KOPT-K1 (cell line): ENCODE data around the gene AKAP11.

ENCODE experiments used
- H3K27ac ChIP-seq: fragments of 200-600 bp; sonication (generic); 2 replicates; pipeline ENCODE4 v1.5.1; 2016; ENCODE audit warnings: antibody characterized with exemption, mild to moderate bottlenecking, low read depth, low read length; ENCODE audit not compliant: poor library complexity, severe bottlenecking
- H3K36me3 ChIP-seq: fragments of 200-600 bp; sonication (generic); 2 replicates; pipeline ENCODE4 v1.5.1; 2017; ENCODE audit warnings: antibody characterized with exemption, mild to moderate bottlenecking, low read length, moderate library complexity; ENCODE audit not compliant: insufficient read depth
- H3K9me3 ChIP-seq: fragments of 200-600 bp; sonication (generic); 2 replicates; pipeline ENCODE4 v1.5.1; 2017; ENCODE audit warnings: antibody characterized with exemption, low read length, mild to moderate bottlenecking; ENCODE audit not compliant: insufficient read depth, poor library complexity, severe bottlenecking

Gene AKAP11

GRCh38 chr13:42280537-42280936 lies 8.6 kb downstream of the AKAP11 start:
- H3K36me3 ChIP-seq = peaks cover 2% of the 10 kb centered on the region; the same call in 1 of the 2 replicates
- H3K9me3 ChIP-seq = no peaks in the 10 kb centered on the region
- H3K27ac ChIP-seq = no peak overlapping the region

GRCh38 chr13:42283574-42283973 lies 11.6 kb downstream of the AKAP11 start:
- Histone ChIP-seq H3K27ac (no peak overlapping the region), H3K9me3 (no peaks in the 10 kb centered on the region), H3K36me3 (peaks cover 27% of the 10 kb centered on the region)

GRCh38 chr13:42284068-42284467 lies 12.1 kb downstream of the AKAP11 start:
- Histone ChIP-seq H3K36me3 (peaks cover 32% of the 10 kb centered on the region), H3K9me3 (no peaks in the 10 kb centered on the region), H3K27ac (no peak overlapping the region)

- H3K9me3 ChIP-seq = no peaks in the 10 kb centered on the region
- peaks cover 77% of the 10 kb centered on the region for H3K36me3 ChIP-seq
Observed at GRCh38 chr13:42298392-42298791, 26.4 kb downstream of the AKAP11 start.

GRCh38 chr13:42305503-42305902 lies 33.6 kb downstream of the AKAP11 start:
- H3K27ac ChIP-seq = no peak overlapping the region
- no peaks in the 10 kb centered on the region for H3K9me3 ChIP-seq
- peaks cover 97% of the 10 kb centered on the region for H3K36me3 ChIP-seq

More at GRCh38 chr13:42298392-42298791, 26.4 kb downstream of the AKAP11 start:
- H3K27ac ChIP-seq = no peak overlapping the region

GRCh38 chr13:42307461-42307860 lies 35.5 kb downstream of the AKAP11 start:
- Histone ChIP-seq H3K9me3 (no peaks in the 10 kb centered on the region), H3K36me3 (peaks cover 87% of the 10 kb centered on the region), H3K27ac (no peak overlapping the region)

- Histone ChIP-seq H3K9me3 (no peaks in the 10 kb centered on the region), H3K36me3 (peaks cover 66% of the 10 kb centered on the region), H3K27ac (no peak overlapping the region)
Observed at GRCh38 chr13:42312817-42313431, 41.0 kb downstream of the AKAP11 start.

GRCh38 chr13:42318570-42318969 lies 46.6 kb downstream of the AKAP11 start:
- peaks cover 30% of the 10 kb centered on the region for H3K36me3 ChIP-seq
- H3K27ac ChIP-seq = no peak overlapping the region
- no peaks in the 10 kb centered on the region for H3K9me3 ChIP-seq

- Histone ChIP-seq H3K36me3 (peaks cover 18% of the 10 kb centered on the region), H3K27ac (no peak overlapping the region), H3K9me3 (no peaks in the 10 kb centered on the region)
Observed at GRCh38 chr13:42320375-42320787, 48.4 kb downstream of the AKAP11 start.

GRCh38 chr13:42322806-42323205 lies 50.9 kb downstream of the AKAP11 start:
- peaks cover 4% of the 10 kb centered on the region; the same call in 1 of the 2 replicates for H3K36me3 ChIP-seq
- H3K27ac ChIP-seq = no peak overlapping the region
- no peaks in the 10 kb centered on the region for H3K9me3 ChIP-seq

- peaks cover 3% of the 10 kb centered on the region; the same call in 1 of the 2 replicates for H3K36me3 ChIP-seq
- no peak overlapping the region for H3K27ac ChIP-seq
- no peaks in the 10 kb centered on the region for H3K9me3 ChIP-seq
Observed at GRCh38 chr13:42324704-42325103, 52.8 kb downstream of the AKAP11 start.

- no peak overlapping the region for H3K27ac ChIP-seq
- peaks cover 3% of the 10 kb centered on the region; the same call in 1 of the 2 replicates for H3K36me3 ChIP-seq
Observed at GRCh38 chr13:42327725-42328124, 55.8 kb downstream of the AKAP11 start.

GRCh38 chr13:42328672-42329071 lies 56.7 kb downstream of the AKAP11 start:
- Histone ChIP-seq H3K36me3 (no peaks in the 10 kb centered on the region), H3K9me3 (no peaks in the 10 kb centered on the region), H3K27ac (peak overlapping the region; percentile 1)

More at GRCh38 chr13:42327725-42328124, 55.8 kb downstream of the AKAP11 start:
- H3K9me3 ChIP-seq = no peaks in the 10 kb centered on the region

- Histone ChIP-seq H3K27ac (peak overlapping the region; percentile 1), H3K36me3 (no peaks in the 10 kb centered on the region), H3K9me3 (no peaks in the 10 kb centered on the region)
Observed at GRCh38 chr13:42329239-42329638, 57.3 kb downstream of the AKAP11 start.

GRCh38 chr13:42331009-42331408 lies 59.1 kb downstream of the AKAP11 start:
- no peak overlapping the region for H3K27ac ChIP-seq
- no peaks in the 10 kb centered on the region for H3K36me3 ChIP-seq
- H3K9me3 ChIP-seq = no peaks in the 10 kb centered on the region

- Histone ChIP-seq H3K9me3 (no peaks in the 10 kb centered on the region), H3K36me3 (no peaks in the 10 kb centered on the region), H3K27ac (no peak overlapping the region)
Observed at GRCh38 chr13:42333613-42334328, 61.8 kb downstream of the AKAP11 start.
